Measurements from ENCODE around the gene PPP1R14B.
A peak's percentile ranks its signal among the peaks of the same experiment; 100 is the strongest.

Gene PPP1R14B

GRCh38 chr11:64285885-64286800 is 39.4 kb upstream of the PPP1R14B start:
- H3K36me3 Mint-ChIP-seq (ENCODE audit: low read depth): peaks cover 17% of the 10 kb centered on the region
- no peaks in the 10 kb centered on the region for H3K9me3 Mint-ChIP-seq
- peak; percentile 43 for DNase-seq
- peak overlapping the region; percentile 78 for H3K27ac Mint-ChIP-seq
- peak overlapping the region; percentile 75 for H3K4me3 Mint-ChIP-seq
- H3K4me1 Mint-ChIP-seq (ENCODE audit: low read depth): peaks cover 23% of the 10 kb centered on the region
- peaks cover 10% of the 10 kb centered on the region for H3K27me3 Mint-ChIP-seq

GRCh38 chr11:64284962-64285884 is 38.5 kb upstream of the PPP1R14B start, which contains the start of gene GPR137:
GPR137 (plus strand) TSS chr11:64285848; CDS start chr11:64286525, 677 bp downstream.
- peak; percentile 99 for DNase-seq
- Mint-ChIP-seq H3K36me3 (ENCODE audit: low read depth) (peaks cover 18% of the 10 kb centered on the region), H3K4me3 (peak within 1 kb of the TSS; percentile 84), H3K9me3 (no peaks in the 10 kb centered on the region), H3K4me1 (ENCODE audit: low read depth) (peaks cover 20% of the 10 kb centered on the region), H3K27ac (peak within 1 kb of the TSS; percentile 98), H3K27me3 (peaks cover under 1% of the 10 kb centered on the region)

- peaks cover 20% of the 10 kb centered on the region for H3K4me1 Mint-ChIP-seq (ENCODE audit: low read depth)
- no peaks in the 10 kb centered on the region for H3K9me3 Mint-ChIP-seq
- H3K27ac Mint-ChIP-seq: peak within 1 kb of the TSS; percentile 98
- DNase-seq: peak; percentile 95
- H3K36me3 Mint-ChIP-seq (ENCODE audit: low read depth): peaks cover 20% of the 10 kb centered on the region
- H3K4me3 Mint-ChIP-seq: peak within 1 kb of the TSS; percentile 84
- no peaks in the 10 kb centered on the region for H3K27me3 Mint-ChIP-seq
Measured at GRCh38 chr11:64284048-64284961, 37.6 kb upstream of the PPP1R14B start, which contains the start of gene BAD. BAD (minus strand) TSS chr11:64284665; CDS start chr11:64284368, 297 bp downstream.

- peak overlapping the region; percentile 84 for H3K4me3 Mint-ChIP-seq
- no peak for DNase-seq
- peaks cover 26% of the 10 kb centered on the region for H3K36me3 Mint-ChIP-seq (ENCODE audit: low read depth)
- no peaks in the 10 kb centered on the region for H3K27me3 Mint-ChIP-seq
- peak overlapping the region; percentile 97 for H3K27ac Mint-ChIP-seq
- H3K4me1 Mint-ChIP-seq (ENCODE audit: low read depth): peaks cover 25% of the 10 kb centered on the region
- H3K9me3 Mint-ChIP-seq: no peaks in the 10 kb centered on the region
Measured at GRCh38 chr11:64283092-64283491, 36.3 kb upstream of the PPP1R14B start.

- DNase-seq: no peak
- Mint-ChIP-seq H3K4me3 (no peak overlapping the region), H3K27ac (no peak overlapping the region), H3K36me3 (ENCODE audit: low read depth) (peaks cover 28% of the 10 kb centered on the region), H3K9me3 (no peaks in the 10 kb centered on the region), H3K27me3 (no peaks in the 10 kb centered on the region), H3K4me1 (ENCODE audit: low read depth) (peaks cover 25% of the 10 kb centered on the region)
Measured at GRCh38 chr11:64281957-64282770, 35.4 kb upstream of the PPP1R14B start.

- H3K4me3 Mint-ChIP-seq: no peak overlapping the region
- H3K4me1 Mint-ChIP-seq (ENCODE audit: low read depth): peaks cover 11% of the 10 kb centered on the region
- no peak for DNase-seq
- no peak overlapping the region for H3K27ac Mint-ChIP-seq
- H3K36me3 Mint-ChIP-seq (ENCODE audit: low read depth): peaks cover 47% of the 10 kb centered on the region
- no peaks in the 10 kb centered on the region for H3K9me3 Mint-ChIP-seq
- H3K27me3 Mint-ChIP-seq: no peaks in the 10 kb centered on the region
Measured at GRCh38 chr11:64278576-64279190, 31.9 kb upstream of the PPP1R14B start.

- H3K4me3 Mint-ChIP-seq: no peak overlapping the region
- H3K27ac Mint-ChIP-seq: no peak overlapping the region
- peaks cover 12% of the 10 kb centered on the region for H3K4me1 Mint-ChIP-seq (ENCODE audit: low read depth)
- H3K36me3 Mint-ChIP-seq (ENCODE audit: low read depth): peaks cover 45% of the 10 kb centered on the region
- DNase-seq: no peak
- H3K27me3 Mint-ChIP-seq: no peaks in the 10 kb centered on the region
- no peaks in the 10 kb centered on the region for H3K9me3 Mint-ChIP-seq
Measured at GRCh38 chr11:64276653-64277431, 30.1 kb upstream of the PPP1R14B start.

- Mint-ChIP-seq H3K4me1 (ENCODE audit: low read depth) (peaks cover 14% of the 10 kb centered on the region), H3K4me3 (no peak overlapping the region), H3K9me3 (no peaks in the 10 kb centered on the region), H3K27ac (peak overlapping the region; percentile 44), H3K27me3 (no peaks in the 10 kb centered on the region), H3K36me3 (ENCODE audit: low read depth) (peaks cover 39% of the 10 kb centered on the region)
- DNase-seq: no peak
Measured at GRCh38 chr11:64275841-64276240, 29.1 kb upstream of the PPP1R14B start.

GRCh38 chr11:64275031-64275800 is 28.5 kb upstream of the PPP1R14B start:
- H3K36me3 Mint-ChIP-seq (ENCODE audit: low read depth): peaks cover 43% of the 10 kb centered on the region
- H3K9me3 Mint-ChIP-seq: no peaks in the 10 kb centered on the region
- H3K27me3 Mint-ChIP-seq: no peaks in the 10 kb centered on the region
- no peak overlapping the region for H3K4me3 Mint-ChIP-seq
- DNase-seq: no peak
- peaks cover 14% of the 10 kb centered on the region for H3K4me1 Mint-ChIP-seq (ENCODE audit: low read depth)
- no peak overlapping the region for H3K27ac Mint-ChIP-seq

GRCh38 chr11:64269540-64270220 is 22.9 kb upstream of the PPP1R14B start:
- Mint-ChIP-seq H3K9me3 (no peaks in the 10 kb centered on the region), H3K27me3 (no peaks in the 10 kb centered on the region), H3K27ac (peak overlapping the region; percentile 99), H3K36me3 (ENCODE audit: low read depth) (peaks cover 39% of the 10 kb centered on the region), H3K4me1 (ENCODE audit: low read depth) (peaks cover 25% of the 10 kb centered on the region), H3K4me3 (peak overlapping the region; percentile 98)
- DNase-seq: peak; percentile 99

- Mint-ChIP-seq H3K27me3 (no peaks in the 10 kb centered on the region), H3K4me1 (ENCODE audit: low read depth) (peaks cover 25% of the 10 kb centered on the region), H3K4me3 (peak overlapping the region; percentile 98), H3K9me3 (no peaks in the 10 kb centered on the region), H3K36me3 (ENCODE audit: low read depth) (peaks cover 42% of the 10 kb centered on the region), H3K27ac (peak overlapping the region; percentile 99)
- DNase-seq: peak; percentile 45
Measured at GRCh38 chr11:64268893-64269539, 22.3 kb upstream of the PPP1R14B start.
